Smooth muscle cell (in vitro differentiated cells): ENCODE measurements around the gene FRMD4A. TPM values are rescaled to one million over a fixed set of nuclear protein-coding genes. Genes with fewer than 3 reads are reported as not detected.

Experiments used
- DNase-seq: peaks from one replicate; lab custom pipeline; 2025; ENCODE audit not compliant: unreplicated experiment; lab: John Stamatoyannopoulos, UW
- H2AFZ ChIP-seq: fragments of 200-600 bp; sonication (generic); 2 replicates; pipeline ENCODE4 v1.6.0; 2016; ENCODE audit warnings: antibody characterized with exemption, low read depth, mild to moderate bottlenecking
- H3F3A ChIP-seq: fragments of 200-600 bp; sonication (generic); 2 replicates; pipeline ENCODE4 v1.6.0; 2017; ENCODE audit warnings: antibody characterized with exemption, low read depth
- H3K27ac ChIP-seq: fragments of 200-600 bp; sonication (generic); 2 replicates; pipeline ENCODE4 v1.5.1; 2016; ENCODE audit warnings: low read depth, mild to moderate bottlenecking
- H3K27me3 ChIP-seq: fragments of 200-600 bp; sonication (generic); 2 replicates; pipeline ENCODE4 v1.6.1; 2016; ENCODE audit warnings: low read depth, mild to moderate bottlenecking
- H3K36me3 ChIP-seq: fragments of 200-600 bp; sonication (generic); 2 replicates; pipeline ENCODE4 v1.5.1; 2016; ENCODE audit warnings: low read depth
- H3K4me1 ChIP-seq: fragments of 200-600 bp; sonication (generic); 2 replicates; pipeline ENCODE4 v1.5.1; 2016; ENCODE audit warnings: low read depth
- H3K4me2 ChIP-seq: fragments of 200-600 bp; sonication (generic); 2 replicates; pipeline ENCODE4 v1.6.0; 2016; ENCODE audit warnings: mild to moderate bottlenecking
- H3K4me3 ChIP-seq: fragments of 200-600 bp; sonication (generic); 2 replicates; pipeline ENCODE4 v1.5.1; 2016; ENCODE audit warnings: mild to moderate bottlenecking
- H3K79me2 ChIP-seq: fragments of 200-600 bp; sonication (generic); 2 replicates; pipeline ENCODE4 v1.6.0; 2016; ENCODE audit warnings: low read depth, mild to moderate bottlenecking
- H3K9ac ChIP-seq: fragments of 200-600 bp; sonication (generic); 2 replicates; pipeline ENCODE4 v1.6.0; 2016; ENCODE audit warnings: low read depth
- H3K9me3 ChIP-seq: fragments of 200-600 bp; sonication (generic); replicated peaks from 2 replicates; pipeline ENCODE4 v1.5.1; 2016; ENCODE audit warnings: low read depth
- H4K20me1 ChIP-seq: fragments of 200-600 bp; sonication (generic); 2 replicates; pipeline ENCODE4 v1.6.0; 2016; ENCODE audit warnings: low read depth
- CTCF ChIP-seq: fragments of 200-600 bp; sonication (generic); IDR thresholded peaks from 2 replicates; pipeline ENCODE4 v1.5.1; 2017; ENCODE audit warnings: borderline replicate concordance, mild to moderate bottlenecking, antibody characterized with exemption; ENCODE audit not compliant: insufficient read depth, poor library complexity, severe bottlenecking
- WGBS: methylation state at CpG from one replicate; pipeline ENCODE4 v1.1.7; 2016; ENCODE audit warnings: low lambda C conversion rate; 5-methylcytosine and 5-hydroxymethylcytosine counted together
- polyA plus RNA-seq: library from polyadenylated mRNA; unstranded; fragments of >200 nt; fragmentation: Nextera tagmentation; extraction: Ambion mirVana; gene quantifications from 2 replicates; pipeline ENCODE4 v1.2.1, GENCODE V29; 2016
- total RNA-seq: library from RNA; depleted of rRNA; stranded (reverse); fragments of >200 nt; gene quantifications from 2 replicates; pipeline ENCODE4 v1.2.3, GENCODE V29; 2014

Gene FRMD4A
- total and polyA plus RNA-seq, 2 experiments from 2014 or later, result 3.0 to 5.4 TPM

- Histone ChIP-seq H3F3A (no peaks in the 10 kb centered on the region), H3K4me1 (no peaks in the 10 kb centered on the region), H3K4me3 (no peak overlapping the region), H3K9ac (no peak overlapping the region), H3K27me3 (peaks cover 63% of the 10 kb centered on the region), H3K27ac (no peak overlapping the region), H3K79me2 (no peaks in the 10 kb centered on the region), H3K36me3 (no peaks in the 10 kb centered on the region), H4K20me1 (no peaks in the 10 kb centered on the region), H3K4me2 (no peak overlapping the region), H2AFZ (no peak overlapping the region), H3K9me3 (no peaks in the 10 kb centered on the region)
- 94% methylated on average over 4 of the region's 4 CpGs for WGBS
- no peak for DNase-seq
- no peak for TF ChIP-seq CTCF
These were observed 304.4 kb downstream of the FRMD4A start for GRCh38 chr10:14026325-14026724.

GRCh38 chr10:14025283-14026189 is 305.2 kb downstream of the FRMD4A start:
- Histone ChIP-seq H3K27ac (no peak overlapping the region), H3K4me3 (no peak overlapping the region), H3K4me1 (no peaks in the 10 kb centered on the region), H2AFZ (no peak overlapping the region), H3K9me3 (no peaks in the 10 kb centered on the region), H3K36me3 (no peaks in the 10 kb centered on the region), H3K79me2 (no peaks in the 10 kb centered on the region), H3K27me3 (peaks cover 64% of the 10 kb centered on the region), H3F3A (no peaks in the 10 kb centered on the region), H4K20me1 (no peaks in the 10 kb centered on the region), H3K4me2 (no peak overlapping the region), H3K9ac (no peak overlapping the region)
- WGBS, result 89% methylated on average over 10 of the region's 10 CpGs
- no peak for TF ChIP-seq CTCF
- no peak for DNase-seq

DNA sequence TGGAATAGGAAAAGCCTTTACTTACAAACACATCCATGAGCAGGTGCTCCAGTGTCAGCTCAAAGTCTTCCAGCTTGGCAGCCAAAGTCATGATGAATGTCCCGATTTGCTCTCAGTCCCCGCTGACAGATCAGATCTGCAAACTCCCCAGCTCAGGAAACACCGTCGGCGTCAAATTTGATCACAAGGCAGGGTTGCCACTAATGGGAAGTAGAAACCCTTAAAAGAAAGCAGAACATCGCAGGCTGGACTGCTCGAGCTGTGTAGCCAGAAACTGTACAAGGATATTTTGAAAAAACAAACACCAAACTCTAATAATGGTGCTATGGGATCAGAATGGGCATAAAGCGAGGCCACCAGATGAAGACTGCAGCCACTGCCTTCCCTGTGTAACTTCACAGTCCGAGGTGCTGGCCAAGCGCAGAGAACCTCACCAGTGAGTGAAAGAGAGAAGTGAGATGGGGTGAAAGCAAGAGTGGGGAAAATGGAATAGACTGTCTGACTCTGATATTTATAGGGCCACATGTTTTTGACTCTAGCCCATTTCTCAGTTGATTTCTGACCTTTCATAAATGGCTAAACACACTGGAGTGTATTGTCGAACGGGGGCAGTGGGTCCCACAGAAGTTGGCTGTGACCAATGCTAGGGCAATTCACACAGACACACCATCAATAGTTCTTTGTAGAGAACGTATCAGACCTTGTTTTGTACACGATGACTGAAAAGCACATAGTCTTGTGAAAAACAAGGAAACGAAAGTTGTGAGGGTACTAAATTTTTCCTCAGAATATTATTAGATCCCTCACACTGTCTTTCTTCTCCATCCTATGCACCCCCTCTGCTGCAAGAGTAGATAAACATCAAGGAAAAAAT is 306.2 kb downstream of the FRMD4A start:
- no peaks in the 10 kb centered on the region for H3K79me2 ChIP-seq
- no peak overlapping the region for H3K4me3 ChIP-seq
- no peaks in the 10 kb centered on the region for H3K4me1 ChIP-seq
- 95% methylated on average over 15 of the region's 15 CpGs for WGBS
- no peak overlapping the region for H3K9ac ChIP-seq
- H3K27me3 ChIP-seq, result peaks cover 58% of the 10 kb centered on the region
- no peaks in the 10 kb centered on the region for H3K36me3 ChIP-seq
- no peak for TF ChIP-seq CTCF
- H3K27ac ChIP-seq, result no peak overlapping the region
- H2AFZ ChIP-seq, result no peak overlapping the region
- no peaks in the 10 kb centered on the region for H3K9me3 ChIP-seq
- H3F3A ChIP-seq, result no peaks in the 10 kb centered on the region
- H4K20me1 ChIP-seq, result no peaks in the 10 kb centered on the region
- H3K4me2 ChIP-seq, result no peak overlapping the region
- DNase-seq, result no peak
